Smooth muscle cell (in vitro differentiated cells): ENCODE results near the gene OR2T2. TPM values are rescaled to one million over a fixed set of nuclear protein-coding genes. Genes with fewer than 3 reads are reported as not detected.
"Not testable (repeated sequence)": the region's sequence is repeated elsewhere in the genome, so short reads cannot be mapped to it uniquely, and the experiment has no call there.

ENCODE experiments used
- DNase-seq: peaks from one replicate; lab custom pipeline; 2025; ENCODE audit not compliant: unreplicated experiment; lab: John Stamatoyannopoulos, UW
- H2AFZ ChIP-seq: fragments of 200-600 bp; sonication (generic); 2 replicates; pipeline ENCODE4 v1.6.0; 2016; ENCODE audit warnings: antibody characterized with exemption, low read depth, mild to moderate bottlenecking
- H3F3A ChIP-seq: fragments of 200-600 bp; sonication (generic); 2 replicates; pipeline ENCODE4 v1.6.0; 2017; ENCODE audit warnings: antibody characterized with exemption, low read depth
- H3K27ac ChIP-seq: fragments of 200-600 bp; sonication (generic); 2 replicates; pipeline ENCODE4 v1.5.1; 2016; ENCODE audit warnings: low read depth, mild to moderate bottlenecking
- H3K27me3 ChIP-seq: fragments of 200-600 bp; sonication (generic); 2 replicates; pipeline ENCODE4 v1.6.1; 2016; ENCODE audit warnings: low read depth, mild to moderate bottlenecking
- H3K36me3 ChIP-seq: fragments of 200-600 bp; sonication (generic); 2 replicates; pipeline ENCODE4 v1.5.1; 2016; ENCODE audit warnings: low read depth
- H3K4me1 ChIP-seq: fragments of 200-600 bp; sonication (generic); 2 replicates; pipeline ENCODE4 v1.5.1; 2016; ENCODE audit warnings: low read depth
- H3K4me2 ChIP-seq: fragments of 200-600 bp; sonication (generic); 2 replicates; pipeline ENCODE4 v1.6.0; 2016; ENCODE audit warnings: mild to moderate bottlenecking
- H3K4me3 ChIP-seq: fragments of 200-600 bp; sonication (generic); 2 replicates; pipeline ENCODE4 v1.5.1; 2016; ENCODE audit warnings: mild to moderate bottlenecking
- H3K79me2 ChIP-seq: fragments of 200-600 bp; sonication (generic); 2 replicates; pipeline ENCODE4 v1.6.0; 2016; ENCODE audit warnings: low read depth, mild to moderate bottlenecking
- H3K9ac ChIP-seq: fragments of 200-600 bp; sonication (generic); 2 replicates; pipeline ENCODE4 v1.6.0; 2016; ENCODE audit warnings: low read depth
- H3K9me3 ChIP-seq: fragments of 200-600 bp; sonication (generic); replicated peaks from 2 replicates; pipeline ENCODE4 v1.5.1; 2016; ENCODE audit warnings: low read depth
- H4K20me1 ChIP-seq: fragments of 200-600 bp; sonication (generic); 2 replicates; pipeline ENCODE4 v1.6.0; 2016; ENCODE audit warnings: low read depth
- CTCF ChIP-seq: fragments of 200-600 bp; sonication (generic); IDR thresholded peaks from 2 replicates; pipeline ENCODE4 v1.5.1; 2017; ENCODE audit warnings: borderline replicate concordance, mild to moderate bottlenecking, antibody characterized with exemption; ENCODE audit not compliant: insufficient read depth, poor library complexity, severe bottlenecking
- whole genome bisulfite sequencing: methylation state at CpG from one replicate; pipeline ENCODE4 v1.1.7; 2016; ENCODE audit warnings: low lambda C conversion rate; 5-methylcytosine and 5-hydroxymethylcytosine counted together
- polyA plus RNA-seq: library from polyadenylated mRNA; unstranded; fragments of >200 nt; fragmentation: Nextera tagmentation; extraction: Ambion mirVana; gene quantifications from 2 replicates; pipeline ENCODE4 v1.2.1, GENCODE V29; 2016
- total RNA-seq: library from RNA; depleted of rRNA; stranded (reverse); fragments of >200 nt; gene quantifications from 2 replicates; pipeline ENCODE4 v1.2.3, GENCODE V29; 2014

Gene OR2T2
- total RNA-seq (not detected in 2 replicates), polyA plus RNA-seq (not detected in 2 replicates)

- DNase-seq, H3K4me3 ChIP-seq, H3K79me2 ChIP-seq, H4K20me1 ChIP-seq, H3K4me1 ChIP-seq, H3K27ac ChIP-seq, H3K4me2 ChIP-seq, H3K9me3 ChIP-seq, H3K36me3 ChIP-seq, H3K27me3 ChIP-seq, H2AFZ ChIP-seq, H3F3A ChIP-seq, H3K9ac ChIP-seq: not testable (repeated sequence)
- WGBS: 39% methylated on average over 2 of the region's 2 CpGs
Measured at GRCh38 chr1:248445399-248445798, at the start of gene OR2T2. Gene OR2T2 (plus strand): TSS chr1:248445637. CDS start chr1:248452798, 7,161 bp downstream.

GRCh38 chr1:248402748-248403147 lies 42.7 kb upstream of the OR2T2 start, which contains the start of gene OR2T1:
Gene OR2T1 (plus strand): TSS chr1:248403048. CDS start chr1:248406148, 3,100 bp downstream.
- Histone ChIP-seq H3K4me2 (no peak within 1 kb of the TSS), H3K79me2 (no peaks in the 10 kb centered on the region), H3K27me3 (no peaks in the 10 kb centered on the region), H2AFZ (no peak within 1 kb of the TSS), H3K4me1 (no peaks in the 10 kb centered on the region), H3K27ac (no peak within 1 kb of the TSS), H3K36me3 (no peaks in the 10 kb centered on the region), H4K20me1 (no peaks in the 10 kb centered on the region), H3K9ac (no peak within 1 kb of the TSS), H3K9me3 (peaks cover 10% of the 10 kb centered on the region), H3F3A (no peaks in the 10 kb centered on the region), H3K4me3 (no peak within 1 kb of the TSS)
- 61% methylated on average over 3 of the region's 3 CpGs for WGBS
- DNase-seq: no peak
- no peak for TF ChIP-seq CTCF

GRCh38 chr1:248404024-248404423 lies 41.4 kb upstream of the OR2T2 start:
- Histone ChIP-seq H3F3A (no peaks in the 10 kb centered on the region), H3K4me3 (no peak overlapping the region), H3K4me2 (no peak overlapping the region), H2AFZ (no peak overlapping the region), H4K20me1 (no peaks in the 10 kb centered on the region), H3K27ac (no peak overlapping the region), H3K9me3 (peaks cover 6% of the 10 kb centered on the region), H3K36me3 (no peaks in the 10 kb centered on the region), H3K4me1 (no peaks in the 10 kb centered on the region), H3K27me3 (no peaks in the 10 kb centered on the region), H3K79me2 (no peaks in the 10 kb centered on the region), H3K9ac (no peak overlapping the region)
- WGBS: 78% methylated on average over 6 of the region's 6 CpGs
- TF ChIP-seq CTCF: no peak
- DNase-seq: no peak

- WGBS: 51% methylated on average over 8 of the region's 8 CpGs
- Histone ChIP-seq H4K20me1 (no peaks in the 10 kb centered on the region), H3K27ac (no peak overlapping the region), H3K27me3 (no peaks in the 10 kb centered on the region), H2AFZ (no peak overlapping the region), H3K4me2 (no peak overlapping the region), H3F3A (no peaks in the 10 kb centered on the region), H3K9ac (no peak overlapping the region), H3K4me3 (no peak overlapping the region), H3K36me3 (no peaks in the 10 kb centered on the region), H3K79me2 (no peaks in the 10 kb centered on the region), H3K9me3 (peaks cover 6% of the 10 kb centered on the region), H3K4me1 (no peaks in the 10 kb centered on the region)
- DNase-seq: no peak
- TF ChIP-seq CTCF: no peak
Measured at GRCh38 chr1:248406721-248407692, 38.4 kb upstream of the OR2T2 start.
